Midbrain (tissue), 1 donor: ENCODE results near the gene PRTFDC1.
"Not testable (repeated sequence)": the region's sequence is repeated elsewhere in the genome, so short reads cannot be mapped to it uniquely, and the experiment has no call there.

Experiments used
- DNase-seq: peaks from one replicate; lab custom pipeline; 2025; lab: John Stamatoyannopoulos, UW

Gene PRTFDC1, protein sequence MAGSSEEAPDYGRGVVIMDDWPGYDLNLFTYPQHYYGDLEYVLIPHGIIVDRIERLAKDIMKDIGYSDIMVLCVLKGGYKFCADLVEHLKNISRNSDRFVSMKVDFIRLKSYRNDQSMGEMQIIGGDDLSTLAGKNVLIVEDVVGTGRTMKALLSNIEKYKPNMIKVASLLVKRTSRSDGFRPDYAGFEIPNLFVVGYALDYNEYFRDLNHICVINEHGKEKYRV

DNA sequence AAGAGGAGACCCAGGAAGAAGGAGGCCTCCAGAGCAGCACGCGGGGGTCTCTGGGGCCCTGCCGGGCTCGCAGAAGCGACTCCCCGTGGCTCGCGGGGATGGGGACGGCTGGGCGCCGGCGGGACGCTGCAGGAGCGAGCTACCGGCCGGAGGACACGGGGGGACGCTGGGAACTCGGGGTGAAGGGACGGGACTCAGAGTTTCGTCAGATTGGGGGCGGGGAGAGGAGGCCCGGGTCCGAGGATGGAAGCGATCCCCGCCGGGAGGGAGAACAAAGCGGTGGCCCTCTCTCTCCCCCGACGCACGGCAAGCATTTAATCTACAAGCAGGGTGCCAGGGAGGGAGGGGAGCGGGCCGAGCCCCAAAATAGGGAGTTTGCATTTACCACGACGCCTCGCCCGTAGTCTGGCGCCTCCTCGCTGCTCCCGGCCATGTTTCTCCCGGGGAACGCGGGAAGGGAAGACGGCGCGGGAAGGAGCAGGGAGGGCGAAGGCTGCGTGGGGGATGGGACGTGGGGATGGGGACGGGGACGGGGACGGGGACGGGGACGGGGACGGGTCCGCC, at the start of gene PRTFDC1:
TSS of gene PRTFDC1 (minus strand) at position 464 of the 564 bp plus-strand sequence. CDS start at position 433, 31 bp downstream.
- DNase-seq: peak; percentile 63

DNA sequence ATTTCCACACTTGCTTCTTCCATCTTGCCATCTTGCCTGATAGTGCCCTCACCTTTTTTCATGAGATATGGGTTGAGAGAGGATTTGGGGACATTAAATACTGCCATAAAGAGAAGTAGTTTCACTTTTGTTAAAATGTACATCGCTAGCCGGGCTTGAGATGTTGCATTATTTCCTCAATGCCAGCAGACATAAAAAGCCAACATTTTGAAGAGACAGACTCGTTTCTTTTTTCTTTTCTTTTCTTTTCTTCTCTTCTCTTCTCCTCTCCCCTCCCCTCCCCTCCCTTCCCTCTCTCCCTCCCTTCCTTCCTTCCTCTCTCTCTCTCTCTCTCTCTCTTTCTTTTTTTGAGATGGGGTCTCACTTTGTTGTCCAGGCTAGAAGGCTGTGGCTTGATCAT, 45.6 kb upstream of the PRTFDC1 start:
- DNase-seq: no peak

DNA sequence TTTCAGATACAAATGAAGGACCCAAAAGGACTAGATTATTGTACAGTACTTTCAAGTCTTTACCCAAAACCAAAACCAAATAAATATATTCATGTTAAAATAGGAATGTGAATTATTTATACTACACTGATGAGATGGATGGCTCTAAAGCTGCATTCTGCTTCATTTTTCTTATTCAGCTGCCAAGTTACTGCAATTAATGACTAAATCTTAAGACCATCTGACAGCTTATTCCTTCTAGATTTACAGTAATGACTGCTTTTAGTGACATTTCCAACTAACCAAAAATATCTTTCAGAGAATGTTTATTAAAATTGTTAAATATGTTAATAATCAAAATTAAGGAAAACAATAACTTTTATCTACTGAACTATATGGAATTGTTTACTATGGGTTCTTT, 42.7 kb upstream of the PRTFDC1 start:
- DNase-seq: no peak

DNA sequence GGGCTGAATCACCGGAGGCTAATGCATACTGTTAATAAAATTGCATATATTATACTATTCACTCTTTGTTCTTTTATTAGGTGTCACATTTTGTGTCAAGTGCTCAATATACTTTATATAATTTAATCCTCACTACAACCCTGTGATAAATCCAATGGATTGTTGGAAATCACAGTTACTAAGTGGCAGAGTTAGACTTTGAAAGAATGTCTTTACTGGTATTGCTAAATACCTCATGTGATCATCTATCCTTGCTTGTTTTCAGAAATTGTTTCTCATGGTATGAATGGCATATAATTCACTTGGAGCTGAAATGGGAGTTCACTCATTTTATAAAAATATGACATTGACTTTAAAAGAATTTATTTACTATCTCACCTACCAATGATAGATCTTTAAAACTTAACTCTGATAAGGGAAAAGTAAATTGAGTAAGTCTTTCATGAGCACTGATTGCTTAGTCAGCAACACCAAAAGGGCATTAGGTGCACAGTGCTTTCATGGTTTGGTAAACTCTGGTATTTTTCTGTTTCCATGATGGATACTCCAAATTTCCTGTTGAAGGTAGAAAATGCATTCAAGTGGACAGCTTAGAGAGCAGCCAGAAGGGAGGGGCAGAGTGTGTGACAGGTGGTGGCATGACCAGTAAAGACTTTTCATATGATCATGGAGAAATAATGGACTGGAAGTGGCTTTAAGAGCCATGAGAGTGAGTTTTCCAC, 41.0 kb upstream of the PRTFDC1 start:
- DNase-seq: no peak

DNA sequence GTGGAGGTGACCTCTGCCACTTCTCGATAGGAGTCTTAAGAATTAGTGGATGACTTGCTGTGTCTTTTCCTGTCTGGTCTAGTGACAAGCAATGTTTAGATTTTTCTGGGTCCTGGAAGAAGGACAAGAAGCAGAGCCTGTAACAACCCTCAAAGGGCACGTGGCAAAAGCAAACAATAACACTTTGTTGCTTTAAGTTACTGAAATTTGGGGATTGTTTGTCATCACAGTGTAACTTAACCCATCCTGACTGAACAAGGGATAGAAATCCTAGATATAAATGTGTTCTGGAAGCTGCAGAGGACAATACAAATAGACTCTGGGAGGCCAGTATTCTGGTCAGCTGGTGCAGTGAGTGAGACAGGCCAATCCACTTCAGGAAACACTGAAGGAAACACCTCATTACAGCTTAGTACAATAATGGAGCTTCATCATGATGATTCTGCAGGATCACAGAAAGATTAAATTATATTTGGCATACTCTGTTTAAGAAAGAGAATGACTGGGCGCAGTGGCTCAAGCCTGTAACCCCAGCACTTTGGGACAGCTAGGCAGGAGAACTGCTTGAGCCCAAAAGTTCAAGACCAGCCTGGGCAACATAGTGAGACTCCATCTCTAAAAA, 40.2 kb upstream of the PRTFDC1 start:
- no peak for DNase-seq

DNA sequence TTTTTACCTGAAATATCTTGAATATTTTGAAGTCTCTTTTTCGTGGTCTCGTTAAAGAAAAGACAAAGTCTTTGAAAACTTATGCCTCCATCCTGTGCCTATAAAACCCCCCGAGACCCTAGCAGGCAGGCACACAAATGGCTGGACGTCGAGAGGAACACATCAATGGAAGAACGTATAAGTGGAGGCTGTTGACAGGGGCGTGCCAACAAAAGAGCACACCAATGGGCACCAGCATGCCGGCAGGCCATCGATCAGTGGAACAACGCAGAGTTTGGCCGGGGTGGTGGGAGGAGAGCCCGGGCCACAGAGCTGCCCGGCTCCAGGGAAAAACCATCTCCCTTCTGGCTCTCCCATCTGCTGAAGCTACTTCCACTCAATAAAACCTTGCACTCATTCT, 38.9 kb upstream of the PRTFDC1 start:
- DNase-seq: no peak

DNA sequence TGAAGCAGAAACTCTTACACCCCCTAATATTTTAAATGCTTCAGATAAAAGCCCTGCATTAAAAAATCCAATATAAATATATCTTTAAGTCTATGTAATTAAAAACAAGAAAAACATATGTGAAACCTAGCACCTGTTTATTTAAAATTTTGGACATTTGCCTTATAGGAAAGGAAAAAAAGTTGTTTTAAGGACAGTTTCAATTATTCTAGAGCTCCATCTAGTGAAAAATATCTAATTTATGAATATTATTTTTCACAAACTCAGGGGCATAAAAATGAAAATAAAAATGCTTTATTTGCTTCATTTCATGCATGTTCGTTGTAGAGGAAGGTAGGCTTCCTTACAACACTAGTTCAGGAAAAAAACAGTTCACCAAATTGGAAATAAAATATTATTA, 37.5 kb upstream of the PRTFDC1 start:
- DNase-seq: no peak

DNA sequence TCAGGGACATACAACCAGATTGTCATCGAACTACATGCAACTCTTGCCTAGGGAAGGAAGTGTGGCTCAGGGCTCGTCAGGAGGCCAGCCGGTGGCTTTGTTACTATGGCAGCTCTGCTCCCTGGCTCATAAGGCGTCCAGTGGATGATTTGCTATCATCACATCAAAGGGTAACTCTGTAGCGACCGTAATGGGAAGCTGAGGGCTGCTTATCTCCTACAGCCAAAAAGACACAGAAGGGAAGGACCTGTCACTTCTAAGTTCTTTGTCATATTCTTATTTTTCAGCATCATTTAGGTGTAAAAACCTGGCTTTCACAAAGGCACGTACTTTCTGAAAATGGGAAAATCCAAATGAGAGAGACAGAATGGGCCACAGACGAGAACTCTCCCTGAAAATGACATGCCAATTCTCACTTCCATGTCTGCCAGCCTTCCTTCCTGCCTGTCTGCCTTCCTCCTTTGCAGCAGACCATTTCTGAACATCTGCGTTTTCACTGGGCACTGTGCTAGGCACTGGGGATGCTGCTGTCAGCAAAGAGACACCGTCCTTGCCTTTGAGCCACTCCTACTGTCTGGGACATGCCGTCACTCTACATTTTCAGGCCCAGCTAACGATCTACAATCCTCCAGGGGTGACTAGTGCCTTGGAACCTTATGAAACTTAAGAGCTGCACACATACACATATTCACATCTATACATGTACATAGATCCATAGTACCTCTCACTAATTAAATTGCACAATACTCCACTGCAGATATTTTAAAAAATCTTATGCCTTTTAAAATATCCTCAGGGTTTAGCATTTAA, 36.6 kb upstream of the PRTFDC1 start:
- DNase-seq: no peak

DNA sequence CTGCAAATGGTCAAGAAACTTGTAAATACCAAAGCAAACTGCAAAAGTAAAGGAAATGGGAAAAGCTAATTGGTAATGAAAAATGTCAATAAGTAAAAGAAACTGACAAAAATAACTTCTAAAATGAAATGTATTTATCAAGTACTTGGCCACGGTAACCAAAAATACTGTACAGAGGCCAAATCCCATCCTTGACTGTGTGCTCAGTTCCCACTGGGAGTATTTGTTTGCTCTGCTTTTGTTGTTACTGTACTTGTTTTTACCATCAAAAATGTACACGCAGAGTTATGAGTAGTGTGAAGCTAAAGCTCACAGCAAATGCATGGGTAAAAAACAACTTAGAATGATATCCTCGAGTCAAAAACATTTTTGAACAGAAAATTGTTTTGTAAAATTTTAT, 32.5 kb upstream of the PRTFDC1 start:
- no peak for DNase-seq

DNA sequence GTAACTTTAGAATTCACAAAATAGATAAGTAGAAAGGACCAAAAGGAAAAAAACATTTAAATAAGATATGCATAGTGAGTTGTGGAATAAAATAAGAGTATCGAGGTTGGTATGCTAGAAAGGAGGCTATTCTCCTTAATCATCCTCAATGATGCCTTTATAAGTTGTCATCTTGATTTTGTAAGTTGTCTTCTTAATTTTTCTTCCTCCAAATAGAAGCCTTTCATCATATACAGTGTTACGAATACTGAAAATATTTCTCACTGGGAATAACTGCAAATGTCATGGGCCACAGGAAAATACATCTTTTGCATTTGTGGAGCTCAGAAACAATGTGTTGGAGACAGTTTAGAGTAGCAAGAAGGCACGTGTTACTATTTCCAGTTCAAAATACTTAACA, 31.5 kb upstream of the PRTFDC1 start:
- DNase-seq: no peak

DNA sequence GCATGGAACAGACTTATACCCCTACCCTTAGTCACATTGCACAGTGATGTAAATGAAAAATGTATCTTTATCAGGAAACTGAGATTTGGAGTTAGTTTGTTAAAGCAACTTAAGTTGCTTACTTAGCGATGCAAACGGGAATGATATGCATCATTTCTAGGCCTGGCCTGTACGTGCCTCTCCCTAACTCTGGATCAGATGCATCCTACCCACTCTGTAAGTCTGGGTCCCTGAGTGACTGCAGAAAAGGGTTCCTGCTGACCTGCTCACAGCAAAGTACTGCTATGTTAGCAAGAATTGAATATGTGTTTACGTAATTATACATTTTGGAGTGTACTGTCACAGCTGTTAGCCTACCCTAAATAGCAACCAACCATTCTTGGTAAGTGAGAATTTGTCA, 30.7 kb upstream of the PRTFDC1 start:
- no peak for DNase-seq

DNA sequence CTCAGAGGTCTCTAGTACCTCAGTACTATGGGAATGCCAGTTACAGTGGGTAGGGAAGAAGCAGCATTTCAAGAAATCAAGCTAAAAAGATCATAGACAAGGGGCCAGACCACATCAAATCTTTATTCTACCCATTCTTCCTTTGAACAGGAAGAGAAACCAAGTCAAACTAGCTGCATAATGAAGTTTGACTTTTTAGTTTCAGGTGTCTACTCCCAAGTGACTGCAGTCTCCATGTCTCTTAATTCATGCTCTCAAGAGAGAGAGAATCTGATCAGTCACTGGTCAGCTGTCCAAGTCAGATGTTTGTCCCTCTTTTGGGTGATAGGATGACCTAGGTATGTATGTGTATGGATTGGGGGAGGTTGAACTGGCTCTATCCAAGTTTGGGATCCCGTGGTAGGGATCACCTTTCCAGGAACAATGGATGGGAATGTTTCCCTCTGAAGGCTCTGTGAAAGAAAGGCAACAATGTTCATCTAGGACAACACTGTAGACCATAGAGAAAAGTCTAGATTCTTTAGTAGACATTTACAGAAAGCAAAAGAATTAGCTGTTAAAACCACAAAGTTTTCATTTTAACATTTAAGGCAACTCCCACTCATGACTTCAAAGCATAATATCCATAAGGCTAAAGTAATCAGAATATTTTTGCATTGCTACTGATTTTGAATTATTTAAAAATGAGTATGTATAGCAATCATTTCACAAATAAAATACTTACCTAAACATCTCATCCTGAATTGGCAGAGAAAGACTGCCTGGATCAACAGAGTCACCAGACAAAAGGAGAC, 30.1 kb upstream of the PRTFDC1 start:
- DNase-seq: no peak

DNA sequence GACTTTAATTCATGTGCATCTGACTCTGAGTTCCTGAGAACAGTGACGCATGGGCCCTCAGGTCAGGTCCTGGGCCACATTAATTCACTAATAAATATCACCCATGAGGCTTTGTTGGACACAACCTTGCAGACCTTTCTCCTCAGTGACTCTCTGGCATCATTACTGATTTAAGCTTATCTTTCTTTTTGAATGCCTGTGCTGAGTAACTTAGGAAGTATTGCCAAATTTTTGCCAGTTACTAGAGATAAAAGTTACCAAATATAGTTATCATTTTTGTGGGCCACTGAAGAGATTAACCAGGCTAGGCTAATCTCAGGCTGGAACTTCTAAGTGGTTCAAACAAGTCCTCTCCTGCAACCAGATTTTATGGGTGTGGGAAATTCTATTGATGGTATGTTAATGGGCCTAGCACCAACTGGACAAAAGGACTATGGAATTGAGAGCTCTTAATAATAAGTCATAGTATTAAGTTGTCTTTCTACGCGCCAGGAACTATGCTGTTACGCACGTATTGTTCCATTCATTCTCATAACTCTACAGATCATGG, 28.8 kb upstream of the PRTFDC1 start:
- no peak for DNase-seq

DNA sequence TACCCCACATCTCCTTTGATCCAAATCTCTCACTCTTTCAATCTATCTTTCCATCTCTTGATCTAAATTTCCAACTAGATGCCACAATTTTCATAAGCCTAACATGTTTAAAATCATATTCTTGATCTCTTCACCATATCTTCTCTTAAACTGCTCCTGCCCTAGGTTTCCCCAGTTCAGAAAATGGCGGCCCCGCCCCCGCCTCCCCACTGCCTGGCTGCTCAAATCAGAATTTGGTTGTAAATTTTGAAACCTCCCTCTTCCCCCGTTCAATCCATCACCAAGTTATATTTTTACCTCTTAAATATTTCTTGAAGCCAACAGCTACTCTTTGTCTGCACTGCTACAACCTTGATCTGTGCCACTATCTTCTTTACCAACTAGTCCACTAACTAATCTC, 27.3 kb upstream of the PRTFDC1 start:
- DNase-seq: no peak

DNA sequence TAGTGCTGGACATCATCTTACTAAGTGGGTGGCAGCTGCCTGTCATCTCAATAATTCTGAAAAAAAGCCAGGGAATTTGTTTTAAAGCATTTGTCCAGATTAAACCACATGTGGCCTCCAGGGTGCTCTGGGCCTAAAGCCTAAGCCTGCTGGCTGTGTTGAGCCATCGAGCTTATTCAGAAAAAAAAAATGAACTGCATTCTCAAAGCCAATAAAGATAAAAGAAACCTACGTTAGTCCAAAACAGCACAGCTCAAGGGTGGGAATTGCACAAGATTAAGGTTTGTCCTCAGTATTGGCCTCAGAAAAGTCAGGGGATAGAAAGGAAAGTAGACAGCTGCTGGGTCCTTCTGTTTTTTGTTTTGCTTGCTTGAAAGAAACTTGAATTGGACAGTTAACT, 22.6 kb upstream of the PRTFDC1 start:
- no peak for DNase-seq

DNA sequence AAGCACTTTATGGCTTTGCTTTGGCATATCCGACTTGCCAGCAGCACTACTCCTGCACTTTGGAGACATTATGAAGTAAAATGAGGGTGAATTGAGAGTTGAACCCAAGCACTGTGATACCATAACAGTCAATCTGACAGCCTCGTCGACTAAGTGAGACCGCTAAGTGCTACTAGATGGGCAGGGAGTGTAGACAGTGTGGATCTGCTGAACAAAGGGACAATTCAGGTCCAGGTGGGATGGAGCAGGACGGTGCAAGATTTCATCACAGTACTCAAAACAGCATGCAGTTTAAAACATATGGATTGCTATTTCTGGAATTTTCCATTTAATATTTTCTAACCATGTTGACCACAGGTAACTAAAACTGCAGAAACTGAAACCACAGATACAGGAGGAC, 20.8 kb upstream of the PRTFDC1 start:
- no peak for DNase-seq

DNA sequence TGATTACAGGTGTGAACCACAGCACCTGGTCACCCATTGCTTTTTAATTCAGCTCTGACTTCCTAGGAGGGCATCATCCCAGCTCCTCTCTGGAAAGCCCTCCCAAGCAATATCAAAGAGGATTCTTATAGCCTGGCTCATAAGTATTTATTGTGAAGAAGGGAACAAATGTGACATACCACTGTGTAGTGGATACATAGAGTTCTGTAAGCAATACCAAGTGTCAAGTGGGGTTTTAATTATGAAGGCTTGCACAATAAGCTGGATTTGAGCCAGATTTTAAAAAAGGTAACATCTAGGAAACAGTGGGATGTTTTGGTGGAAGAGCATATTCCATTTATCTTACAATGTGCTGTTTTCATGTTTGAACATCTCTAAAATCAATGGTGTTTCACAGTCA, 19.0 kb upstream of the PRTFDC1 start:
- no peak for DNase-seq

DNA sequence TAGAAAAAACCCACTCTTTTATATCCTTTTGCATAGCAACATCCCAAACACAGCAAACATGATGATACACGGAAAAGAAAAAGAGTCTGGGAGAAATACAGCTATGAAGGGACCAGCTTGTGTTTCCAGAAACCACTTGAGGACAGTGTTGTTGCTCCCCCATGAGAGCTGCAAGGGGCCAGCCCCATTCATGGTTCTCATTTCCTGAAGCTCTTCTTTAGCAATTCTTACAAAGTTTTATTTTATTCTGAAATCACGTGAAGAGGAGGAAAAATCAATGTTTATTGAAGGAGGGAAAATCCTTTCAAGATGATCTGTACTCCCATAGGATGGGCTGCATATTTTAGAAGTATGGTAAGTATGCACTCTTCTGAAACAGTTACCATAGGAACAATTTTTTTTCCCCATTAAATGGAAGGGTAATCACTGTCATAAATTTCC, 17.5 kb upstream of the PRTFDC1 start:
- DNase-seq: no peak

DNA sequence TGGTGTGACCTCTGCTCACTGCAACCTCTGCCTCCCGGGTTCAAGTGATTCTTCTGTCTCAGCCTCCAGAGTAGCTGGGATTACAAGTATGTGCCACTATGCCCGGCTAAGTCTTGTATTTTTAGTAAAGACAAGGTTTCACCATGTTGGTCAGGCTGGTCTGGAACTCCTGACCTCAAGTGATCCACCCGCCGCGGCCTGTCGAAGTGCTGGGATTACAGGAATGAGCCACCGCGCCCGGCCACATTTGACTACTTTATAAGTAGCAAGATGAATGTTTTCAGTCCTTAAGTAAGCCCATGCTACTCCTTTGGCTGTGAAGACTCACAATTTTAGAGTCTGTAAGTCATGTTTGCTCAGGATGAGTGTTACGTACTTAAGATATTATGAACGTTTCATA, 16.5 kb upstream of the PRTFDC1 start:
- not testable (repeated sequence) for DNase-seq

DNA sequence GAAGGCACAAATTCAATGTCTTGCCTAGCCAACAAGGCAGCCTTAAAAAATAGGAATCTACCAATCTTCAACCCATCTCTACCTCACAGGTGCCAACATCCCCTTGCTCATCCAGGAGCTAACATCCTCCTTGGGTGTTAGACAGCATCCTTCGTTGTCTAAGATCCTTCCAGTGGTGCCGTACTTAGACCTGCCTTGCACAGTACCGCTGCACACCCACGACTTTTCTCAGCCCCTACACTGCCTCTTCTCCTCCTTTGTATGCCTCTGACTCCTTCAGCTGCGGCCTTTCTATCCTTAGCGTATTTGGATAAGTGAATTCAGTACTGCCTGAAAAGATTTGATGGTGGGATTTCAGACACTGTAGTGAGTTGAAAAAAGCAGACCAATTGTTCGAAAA, 15.9 kb upstream of the PRTFDC1 start:
- DNase-seq: no peak

DNA sequence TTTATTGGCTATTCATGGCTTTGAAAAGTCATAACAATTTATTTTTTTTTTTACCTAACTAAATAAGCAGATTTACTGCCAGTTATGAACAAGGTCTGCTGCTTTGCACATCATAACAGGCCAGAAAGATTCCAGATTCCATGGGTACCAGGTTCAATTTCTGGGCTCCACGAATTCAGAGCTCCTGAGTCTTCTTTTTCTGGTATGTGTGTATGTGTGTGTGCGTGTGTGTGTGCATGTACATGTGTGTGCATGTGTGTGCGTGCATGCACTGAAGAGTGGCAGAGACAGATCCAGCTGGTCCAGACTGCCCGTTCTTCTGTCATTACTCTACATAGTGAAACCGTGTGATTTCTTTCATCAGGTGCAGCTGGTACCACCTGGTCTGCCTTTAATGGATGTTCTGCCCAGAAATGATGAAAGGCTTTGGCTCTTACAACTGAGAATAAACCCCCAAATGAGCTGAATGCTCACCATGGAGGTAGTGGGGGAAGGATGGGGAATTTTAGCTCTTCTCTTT, 14.6 kb upstream of the PRTFDC1 start:
- DNase-seq: no peak
